ENCODE data around the gene MS4A8.

MS4A8 gene

DNA sequence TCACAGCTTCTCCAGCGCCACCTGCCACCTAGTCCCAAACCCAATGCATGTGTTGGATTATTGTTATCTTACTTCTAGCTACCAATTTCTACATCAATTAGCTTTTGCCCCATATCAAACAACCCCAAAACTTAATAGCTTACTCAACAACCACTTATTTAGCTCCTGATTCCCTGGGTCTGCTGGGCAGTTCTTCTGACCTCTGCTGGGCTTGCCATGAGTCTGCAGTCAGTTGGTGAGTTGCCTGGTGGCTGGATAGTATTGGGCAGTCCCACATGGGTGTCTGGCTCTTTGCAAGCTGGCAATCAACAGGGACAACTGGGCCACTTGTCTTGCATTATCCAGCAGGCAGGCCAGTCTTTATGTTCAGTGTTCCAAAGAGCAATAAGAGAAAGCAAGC lies 43.6 kb downstream of the MS4A8 start:
- peaks cover 38% of the 10 kb centered on the region for H3K27me3 Mint-ChIP-seq (ENCODE audit: low read depth, poor library complexity)
- TF ChIP-seq CTCF (IDR thresholded peaks at IDR 0.05), result no peak
- H3K36me3 Mint-ChIP-seq (ENCODE audit: low read depth), result no peaks in the 10 kb centered on the region
- no peak overlapping the region for H3K4me3 Mint-ChIP-seq
- H3K27ac Mint-ChIP-seq, result no peak overlapping the region
- DNase-seq, result no peak
- H3K9me3 Mint-ChIP-seq, result peaks cover 6% of the 10 kb centered on the region
- H3K4me1 Mint-ChIP-seq, result no peaks in the 10 kb centered on the region

- Mint-ChIP-seq H3K4me1 (no peaks in the 10 kb centered on the region), H3K9me3 (peaks cover 6% of the 10 kb centered on the region), H3K27ac (no peak overlapping the region), H3K4me3 (no peak overlapping the region), H3K27me3 (ENCODE audit: low read depth, poor library complexity) (peaks cover 32% of the 10 kb centered on the region), H3K36me3 (ENCODE audit: low read depth) (no peaks in the 10 kb centered on the region)
- TF ChIP-seq CTCF (IDR thresholded peaks at IDR 0.05), result no peak
- DNase-seq, result no peak
These were observed 44.7 kb downstream of the MS4A8 start for GRCh38 chr11:60744114-60744513.

DNA sequence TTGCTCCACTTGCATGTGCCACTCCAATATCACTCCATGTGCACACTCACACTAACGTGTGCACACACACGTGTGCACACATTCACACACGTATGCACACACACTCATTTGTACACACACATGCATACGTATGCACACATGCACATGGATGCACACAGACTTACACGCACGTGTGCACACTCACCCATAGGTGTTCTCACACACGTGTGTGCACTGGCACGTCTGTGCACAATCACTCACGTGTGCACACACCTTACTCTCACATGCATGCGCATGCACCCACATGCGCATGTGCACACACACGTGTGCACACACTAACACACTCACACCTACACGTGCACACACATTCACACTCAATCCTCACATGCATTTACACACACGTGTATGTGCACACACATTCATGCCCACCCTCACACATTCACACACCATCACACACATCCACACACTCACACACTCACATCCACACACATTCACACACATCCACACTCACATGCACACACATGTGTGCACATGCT lies 48.0 kb downstream of the MS4A8 start:
- no peak overlapping the region for H3K4me3 Mint-ChIP-seq
- no peak for TF ChIP-seq CTCF (IDR thresholded peaks at IDR 0.05)
- H3K27ac Mint-ChIP-seq, result peak overlapping the region; percentile 50
- DNase-seq, result no peak
- H3K27me3 Mint-ChIP-seq (ENCODE audit: low read depth, poor library complexity), result peaks cover 21% of the 10 kb centered on the region
- H3K36me3 Mint-ChIP-seq (ENCODE audit: low read depth), result no peaks in the 10 kb centered on the region
- peaks cover 6% of the 10 kb centered on the region for H3K9me3 Mint-ChIP-seq
- no peaks in the 10 kb centered on the region for H3K4me1 Mint-ChIP-seq

GRCh38 chr11:60748225-60748624 lies 48.8 kb downstream of the MS4A8 start:
- H3K36me3 Mint-ChIP-seq (ENCODE audit: low read depth), result no peaks in the 10 kb centered on the region
- no peaks in the 10 kb centered on the region for H3K4me1 Mint-ChIP-seq
- no peak overlapping the region for H3K27ac Mint-ChIP-seq
- no peaks in the 10 kb centered on the region for H3K9me3 Mint-ChIP-seq
- no peak for DNase-seq
- TF ChIP-seq CTCF (IDR thresholded peaks at IDR 0.05), result no peak
- H3K4me3 Mint-ChIP-seq, result no peak overlapping the region
- peaks cover 24% of the 10 kb centered on the region for H3K27me3 Mint-ChIP-seq (ENCODE audit: low read depth, poor library complexity)

DNA sequence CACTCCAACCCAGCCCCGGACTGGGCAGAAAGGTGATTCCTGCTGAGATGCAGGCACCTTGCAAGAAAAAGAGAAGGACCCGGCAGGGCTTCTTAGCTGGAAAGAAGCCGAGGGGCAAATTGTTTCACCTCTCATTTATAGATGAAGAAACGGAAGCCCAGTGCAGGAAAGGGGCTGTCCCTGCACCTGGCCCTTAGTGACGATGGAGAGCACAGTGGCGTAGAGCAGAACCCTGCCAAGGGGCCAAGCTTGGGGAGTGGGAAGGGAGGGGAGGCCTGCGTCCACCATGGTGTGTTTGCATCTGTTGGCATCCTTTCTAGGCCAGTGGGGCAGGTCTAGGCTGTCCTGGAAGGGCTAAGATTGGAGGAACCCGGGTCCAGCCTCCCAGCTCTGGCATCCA lies 49.4 kb downstream of the MS4A8 start:
- peaks cover 26% of the 10 kb centered on the region for H3K27me3 Mint-ChIP-seq (ENCODE audit: low read depth, poor library complexity)
- no peak for TF ChIP-seq CTCF (IDR thresholded peaks at IDR 0.05)
- no peaks in the 10 kb centered on the region for H3K36me3 Mint-ChIP-seq (ENCODE audit: low read depth)
- H3K4me3 Mint-ChIP-seq, result no peak overlapping the region
- DNase-seq, result no peak
- H3K27ac Mint-ChIP-seq, result no peak overlapping the region
- no peaks in the 10 kb centered on the region for H3K4me1 Mint-ChIP-seq
- no peaks in the 10 kb centered on the region for H3K9me3 Mint-ChIP-seq

DNA sequence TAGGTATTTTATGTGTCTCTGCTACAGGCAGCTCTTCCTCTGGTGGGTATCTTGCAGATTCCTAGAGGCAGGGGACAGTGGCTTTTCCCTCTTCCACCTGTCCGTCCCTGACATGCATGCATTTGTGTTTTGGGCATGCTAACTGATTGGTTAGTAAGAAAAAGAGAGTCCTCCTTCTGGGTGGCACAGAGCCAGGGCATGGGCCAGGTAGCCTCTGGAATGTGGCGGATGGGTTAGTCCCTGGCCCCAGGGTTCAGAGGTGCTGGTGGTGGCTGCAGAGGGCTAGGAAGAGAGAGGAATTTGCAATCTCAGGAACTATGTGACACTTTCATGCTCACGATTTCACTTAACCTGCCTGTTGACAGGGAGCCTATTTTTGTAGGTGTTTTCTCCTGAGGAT lies 51.5 kb downstream of the MS4A8 start:
- Mint-ChIP-seq H3K27me3 (ENCODE audit: low read depth, poor library complexity) (peaks cover 23% of the 10 kb centered on the region), H3K36me3 (ENCODE audit: low read depth) (no peaks in the 10 kb centered on the region), H3K4me3 (no peak overlapping the region), H3K27ac (no peak overlapping the region), H3K4me1 (no peaks in the 10 kb centered on the region), H3K9me3 (no peaks in the 10 kb centered on the region)
- no peak for DNase-seq
- TF ChIP-seq CTCF (IDR thresholded peaks at IDR 0.05), result no peak

Measured in nephron progenitor cell (in vitro differentiated cells).